DND-41 (cell line): ENCODE results near the gene TRAF3IP1.
"Not testable (repeated sequence)": the region's sequence is repeated elsewhere in the genome, so short reads cannot be mapped to it uniquely, and the experiment has no call there.

Source experiments
- ATAC-seq: fragments of 200-7000 bp; cut with Tn5 transposase; 3 replicates; pipeline ENCODE4 v1.9.1; 2021; ENCODE audit warnings: low read depth; ENCODE audit not compliant: insufficient read depth
- DNase-seq: peaks from one replicate; pipeline ENCODE4 v3.0.0-alpha.2; 2020
- H2AFZ ChIP-seq: 2 replicates; pipeline ENCODE4 v1.6.0; 2012; ENCODE audit warnings: low read depth, low read length
- H3K27ac ChIP-seq: 2 replicates; pipeline ENCODE4 v1.5.1; 2012; ENCODE audit warnings: low read length, inconsistent platforms
- H3K27me3 ChIP-seq: fragments of 200-600 bp; sonication (generic); 2 replicates; pipeline ENCODE4 v1.6.0; 2012; ENCODE audit warnings: low read length, mild to moderate bottlenecking, inconsistent platforms; ENCODE audit not compliant: insufficient read depth, poor library complexity
- H3K36me3 ChIP-seq: 2 replicates; pipeline ENCODE4 v1.5.1; 2012; ENCODE audit warnings: low read length, inconsistent platforms; ENCODE audit not compliant: insufficient read depth
- H3K4me1 ChIP-seq: 2 replicates; pipeline ENCODE4 v1.5.1; 2012; ENCODE audit warnings: mild to moderate bottlenecking, low read length; ENCODE audit not compliant: insufficient read depth
- H3K4me2 ChIP-seq: 2 replicates; pipeline ENCODE4 v1.6.0; 2012; ENCODE audit warnings: mild to moderate bottlenecking, moderate library complexity, low read length, inconsistent platforms; ENCODE audit not compliant: insufficient read depth
- H3K4me3 ChIP-seq, 2 experiments: fragments of 200-600 bp in 1 of 2; shearing (Covaris generic) in 1 of 2; 2 replicates each; pipeline ENCODE4 v1.5.1; 2012 to 2016; ENCODE audit warnings: inconsistent platforms in 2 of 2, low read length in 2 of 2, mild to moderate bottlenecking in 2 of 2, low read depth in 1 of 2, moderate library complexity in 1 of 2
- H3K79me2 ChIP-seq: 2 replicates; pipeline ENCODE4 v1.6.0; 2012; ENCODE audit warnings: low read length, inconsistent platforms; ENCODE audit not compliant: insufficient read depth
- H3K9ac ChIP-seq: 2 replicates; pipeline ENCODE4 v1.6.0; 2012; ENCODE audit warnings: low read depth, mild to moderate bottlenecking, inconsistent platforms, low read length, moderate library complexity
- H3K9me3 ChIP-seq: 2 replicates; pipeline ENCODE4 v1.5.1; 2012; ENCODE audit warnings: low read length, moderate library complexity, mild to moderate bottlenecking, inconsistent platforms; ENCODE audit not compliant: insufficient read depth, severe bottlenecking
- H4K20me1 ChIP-seq: 2 replicates; pipeline ENCODE4 v1.6.0; 2012; ENCODE audit warnings: low read length; ENCODE audit not compliant: insufficient read depth
- CTCF ChIP-seq: IDR thresholded peaks from 2 replicates; pipeline ENCODE4 v1.5.1; 2012; ENCODE audit warnings: borderline replicate concordance, low read length, moderate library complexity, mild to moderate bottlenecking; ENCODE audit not compliant: poor library complexity, severe bottlenecking; ENCODE audit errors: extremely low read depth
- EZH2 ChIP-seq: IDR thresholded peaks from 3 replicates; pipeline ENCODE4 v1.6.1; 2012; ENCODE audit warnings: borderline replicate concordance, low read depth, mild to moderate bottlenecking, moderate library complexity, low read length, inconsistent platforms; ENCODE audit not compliant: severe bottlenecking

The TRAF3IP1 gene

GRCh38 chr2:238305965-238306671 lies 14.2 kb upstream of the TRAF3IP1 start:
- H3K4me3 ChIP-seq: no peak overlapping the region
- ATAC-seq: no peak

GRCh38 chr2:238306672-238306998 lies 13.7 kb upstream of the TRAF3IP1 start:
- H2AFZ ChIP-seq: no peak overlapping the region
- H3K4me2 ChIP-seq: no peak overlapping the region

More at GRCh38 chr2:238305965-238306671, 14.2 kb upstream of the TRAF3IP1 start:
- H3K27ac ChIP-seq: no peak overlapping the region
- no peak overlapping the region for H3K9ac ChIP-seq
- no peaks in the 10 kb centered on the region for H3K79me2 ChIP-seq
- DNase-seq: no peak
- H3K4me1 ChIP-seq: no peaks in the 10 kb centered on the region
- no peak overlapping the region; the same call in 1 of the 2 replicates for H2AFZ ChIP-seq
- H3K36me3 ChIP-seq: no peaks in the 10 kb centered on the region
- no peaks in the 10 kb centered on the region for H3K27me3 ChIP-seq
- H4K20me1 ChIP-seq: no peaks in the 10 kb centered on the region
- TF ChIP-seq EZH2 (no peak), CTCF (no peak)
- H3K4me2 ChIP-seq: no peak overlapping the region
- no peaks in the 10 kb centered on the region for H3K9me3 ChIP-seq

GRCh38 chr2:238308177-238308576 lies 12.1 kb upstream of the TRAF3IP1 start:
- ATAC-seq (no peak), DNase-seq (no peak)

More at GRCh38 chr2:238306672-238306998, 13.7 kb upstream of the TRAF3IP1 start:
- no peak overlapping the region for H3K9ac ChIP-seq
- H3K36me3 ChIP-seq: no peaks in the 10 kb centered on the region
- ATAC-seq: no peak
- H4K20me1 ChIP-seq: no peaks in the 10 kb centered on the region
- no peaks in the 10 kb centered on the region for H3K27me3 ChIP-seq
- H3K9me3 ChIP-seq: no peaks in the 10 kb centered on the region
- H3K4me1 ChIP-seq: no peaks in the 10 kb centered on the region
- DNase-seq: no peak
- TF ChIP-seq EZH2 (no peak), CTCF (no peak)
- H3K4me3 ChIP-seq: no peak overlapping the region
- H3K27ac ChIP-seq: no peak overlapping the region
- H3K79me2 ChIP-seq: no peaks in the 10 kb centered on the region

GRCh38 chr2:238310721-238311120 lies 9.6 kb upstream of the TRAF3IP1 start:
- H2AFZ ChIP-seq, H3K36me3 ChIP-seq, ATAC-seq, H3K9me3 ChIP-seq, H3K79me2 ChIP-seq, H3K4me2 ChIP-seq, H4K20me1 ChIP-seq, H3K27ac ChIP-seq, H3K4me1 ChIP-seq, H3K4me3 ChIP-seq, H3K27me3 ChIP-seq, DNase-seq, H3K9ac ChIP-seq: not testable (repeated sequence)

More at GRCh38 chr2:238308177-238308576, 12.1 kb upstream of the TRAF3IP1 start:
- H3K9me3 ChIP-seq: no peaks in the 10 kb centered on the region
- no peak overlapping the region for H3K27ac ChIP-seq
- no peaks in the 10 kb centered on the region for H3K36me3 ChIP-seq
- TF ChIP-seq CTCF (peak; percentile 35), EZH2 (no peak)
- H3K27me3 ChIP-seq: no peaks in the 10 kb centered on the region
- H4K20me1 ChIP-seq: no peaks in the 10 kb centered on the region
- no peak overlapping the region for H3K4me2 ChIP-seq
- no peaks in the 10 kb centered on the region for H3K4me1 ChIP-seq
- H3K79me2 ChIP-seq: no peaks in the 10 kb centered on the region
- no peak overlapping the region for H2AFZ ChIP-seq
- H3K4me3 ChIP-seq: no peak overlapping the region
- no peak overlapping the region for H3K9ac ChIP-seq
